GM15510 (cell line): Measurements from ENCODE around the gene NDRG2.

Experiments
- POLR2A ChIP-seq: IDR thresholded peaks from 3 replicates; pipeline ENCODE4 v1.6.1; 2011; ENCODE audit warnings: borderline replicate concordance; ENCODE audit not compliant: insufficient read length; ENCODE audit errors: extremely low read depth

NDRG2 gene

GRCh38 chr14:21024585-21025370, at the start of gene NDRG2:
Gene NDRG2 (minus strand): TSS chr14:21025061. CDS start chr14:21023315, 1,746 bp downstream.
- no peak for TF ChIP-seq POLR2A

- no peak for TF ChIP-seq POLR2A
Measured at GRCh38 chr14:21073921-21074320, 49.1 kb upstream of the NDRG2 start.

- TF ChIP-seq POLR2A: no peak
Measured at GRCh38 chr14:21072781-21073339, 48.0 kb upstream of the NDRG2 start.

- TF ChIP-seq POLR2A: no peak
Measured at GRCh38 chr14:21072031-21072473, 47.2 kb upstream of the NDRG2 start.

- TF ChIP-seq POLR2A: no peak
Measured at GRCh38 chr14:21071225-21072030, 46.6 kb upstream of the NDRG2 start.

GRCh38 chr14:21070610-21071224, 45.9 kb upstream of the NDRG2 start:
- TF ChIP-seq POLR2A: no peak

GRCh38 chr14:21070083-21070609, 45.3 kb upstream of the NDRG2 start, which contains the start of gene ARHGEF40:
Gene ARHGEF40 (plus strand): TSS chr14:21070304. CDS start chr14:21070397, 93 bp downstream.
- no peak for TF ChIP-seq POLR2A

GRCh38 chr14:21069388-21070082, 44.7 kb upstream of the NDRG2 start:
- TF ChIP-seq POLR2A: no peak

- no peak for TF ChIP-seq POLR2A
Measured at GRCh38 chr14:21068521-21069387, 43.9 kb upstream of the NDRG2 start.

GRCh38 chr14:21066882-21067502, 42.1 kb upstream of the NDRG2 start:
- no peak for TF ChIP-seq POLR2A

GRCh38 chr14:21063479-21063878, 38.6 kb upstream of the NDRG2 start:
- TF ChIP-seq POLR2A: no peak

GRCh38 chr14:21061347-21061668, 36.4 kb upstream of the NDRG2 start:
- no peak for TF ChIP-seq POLR2A
